ENCODE measurements around the gene KAT7. TPM values are rescaled to one million over a fixed set of nuclear protein-coding genes. Genes with fewer than 3 reads are reported as not detected.
A peak's percentile ranks its signal among the peaks of the same experiment; 100 is the strongest.

The KAT7 gene
- 10 to 100 TPM; 75.8 to 98.5 TPM for total RNA-seq

GRCh38 chr17:49788478-49789242, at the start of gene KAT7:
KAT7 (plus strand) TSS chr17:49788681; CDS start chr17:49788835, 154 bp downstream.
- Mint-ChIP-seq H3K36me3 (peaks cover 20% of the 10 kb centered on the region), H3K27ac (peak within 1 kb of the TSS; percentile 92 to 95), H3K4me1 (ENCODE audit: low read depth in 2 of 2) (peaks cover 38 to 55% of the 10 kb centered on the region in 2 donors), H3K4me3 (peak within 1 kb of the TSS; percentile 91), H3K9me3 (no peaks in the 10 kb centered on the region), H3K27me3 (no peaks in the 10 kb centered on the region)
- ATAC-seq (peak; percentile 97 to 98), DNase-seq (ENCODE audit: low spot score) (peak; percentile 100)

GRCh38 chr17:49739641-49740271, 48.7 kb upstream of the KAT7 start:
- H3K27ac Mint-ChIP-seq: peak overlapping the region; percentile 97 to 100
- peak; percentile 94 to 96 for ATAC-seq
- H3K27me3 Mint-ChIP-seq: no peaks in the 10 kb centered on the region
- H3K4me1 Mint-ChIP-seq (ENCODE audit: low read depth in 2 of 2): peaks cover 70 to 72% of the 10 kb centered on the region in 2 donors
- H3K36me3 Mint-ChIP-seq: no peaks in the 10 kb centered on the region
- peak overlapping the region; percentile 93 for H3K4me3 Mint-ChIP-seq
- no peaks in the 10 kb centered on the region for H3K9me3 Mint-ChIP-seq
- DNase-seq (ENCODE audit: low spot score): peak; percentile 90

GRCh38 chr17:49741009-49741691, 47.3 kb upstream of the KAT7 start:
- H3K27ac Mint-ChIP-seq: peak overlapping the region; percentile 97 to 100
- ATAC-seq (no peak), DNase-seq (ENCODE audit: low spot score) (peak; percentile 47)
- H3K4me3 Mint-ChIP-seq: peak overlapping the region; percentile 93
- peaks cover 5% of the 10 kb centered on the region for H3K9me3 Mint-ChIP-seq
- peaks cover 8% of the 10 kb centered on the region for H3K36me3 Mint-ChIP-seq
- H3K27me3 Mint-ChIP-seq: no peaks in the 10 kb centered on the region
- H3K4me1 Mint-ChIP-seq (ENCODE audit: low read depth in 2 of 2): peaks cover 77 to 84% of the 10 kb centered on the region in 2 donors

DNA sequence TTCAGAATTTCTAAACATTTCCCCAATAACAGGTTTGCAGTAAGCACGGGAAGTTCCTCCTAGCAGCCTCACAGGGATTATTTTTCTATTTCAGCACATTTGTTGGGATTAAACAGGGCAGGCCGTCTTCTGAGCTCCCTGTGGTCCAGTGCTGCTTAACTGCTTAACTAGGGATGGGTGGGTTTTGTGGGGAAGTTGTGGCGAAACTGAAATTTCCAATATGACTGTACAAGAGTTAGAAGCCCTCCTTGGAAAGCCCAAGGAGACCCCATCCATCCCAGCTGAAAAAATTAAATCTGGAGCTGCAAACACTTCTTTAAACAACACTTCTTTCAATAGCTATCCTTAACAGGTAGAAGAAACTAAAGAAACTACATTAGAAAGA, 46.8 kb upstream of the KAT7 start:
- H3K4me1 Mint-ChIP-seq (ENCODE audit: low read depth in 2 of 2): peaks cover 77 to 84% of the 10 kb centered on the region in 2 donors
- peak overlapping the region; percentile 93 for H3K4me3 Mint-ChIP-seq
- peaks cover 8% of the 10 kb centered on the region for H3K36me3 Mint-ChIP-seq
- H3K9me3 Mint-ChIP-seq: peaks cover 5% of the 10 kb centered on the region
- H3K27ac Mint-ChIP-seq: peak overlapping the region; percentile 97 to 100
- no peaks in the 10 kb centered on the region for H3K27me3 Mint-ChIP-seq
- ATAC-seq: no peak
- peak; percentile 60 for DNase-seq (ENCODE audit: low spot score)

DNA sequence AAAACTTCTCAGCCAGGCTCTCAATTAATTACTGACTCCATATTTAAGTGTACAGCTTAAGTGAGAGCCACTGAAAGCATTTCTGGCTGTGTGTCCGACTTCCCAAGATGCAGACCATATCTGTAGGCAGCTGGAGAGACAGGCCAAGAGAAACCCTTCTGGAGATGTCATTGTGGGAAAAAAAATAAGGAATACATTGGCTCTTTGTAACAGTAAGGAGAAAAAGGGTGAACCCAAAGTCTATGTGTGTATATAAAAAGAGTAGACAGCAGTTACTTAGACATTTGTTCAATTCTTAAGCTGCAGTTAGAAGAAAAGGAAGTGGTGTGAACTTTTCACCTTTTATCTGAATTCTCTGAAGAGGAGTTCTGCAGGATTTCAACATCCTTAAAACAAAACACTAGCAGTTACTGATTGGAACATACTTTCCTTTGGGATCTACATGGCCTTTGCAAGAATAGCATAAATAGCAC, 46.3 kb upstream of the KAT7 start:
- peaks cover 8% of the 10 kb centered on the region for H3K36me3 Mint-ChIP-seq

GRCh38 chr17:49745175-49746139, 43.0 kb upstream of the KAT7 start:
- peak overlapping the region; percentile 95 to 96 for H3K27ac Mint-ChIP-seq
- peaks cover 5% of the 10 kb centered on the region for H3K9me3 Mint-ChIP-seq
- peaks cover 8% of the 10 kb centered on the region for H3K36me3 Mint-ChIP-seq
- DNase-seq (ENCODE audit: low spot score) (no peak), ATAC-seq (no peak)
- H3K27me3 Mint-ChIP-seq: no peaks in the 10 kb centered on the region
- peak overlapping the region; percentile 81 for H3K4me3 Mint-ChIP-seq
- H3K4me1 Mint-ChIP-seq (ENCODE audit: low read depth in 2 of 2): peaks cover 80 to 82% of the 10 kb centered on the region in 2 donors

More for the DNA sequence above, 46.3 kb upstream of the KAT7 start:
- peaks cover 5% of the 10 kb centered on the region for H3K9me3 Mint-ChIP-seq
- no peak for DNase-seq (ENCODE audit: low spot score)
- peak overlapping the region; percentile 93 for H3K4me3 Mint-ChIP-seq
- H3K4me1 Mint-ChIP-seq (ENCODE audit: low read depth in 2 of 2): peaks cover 78 to 84% of the 10 kb centered on the region in 2 donors
- no peaks in the 10 kb centered on the region for H3K27me3 Mint-ChIP-seq
- ATAC-seq: no peak
- H3K27ac Mint-ChIP-seq: peak overlapping the region; percentile 97 to 100

DNA sequence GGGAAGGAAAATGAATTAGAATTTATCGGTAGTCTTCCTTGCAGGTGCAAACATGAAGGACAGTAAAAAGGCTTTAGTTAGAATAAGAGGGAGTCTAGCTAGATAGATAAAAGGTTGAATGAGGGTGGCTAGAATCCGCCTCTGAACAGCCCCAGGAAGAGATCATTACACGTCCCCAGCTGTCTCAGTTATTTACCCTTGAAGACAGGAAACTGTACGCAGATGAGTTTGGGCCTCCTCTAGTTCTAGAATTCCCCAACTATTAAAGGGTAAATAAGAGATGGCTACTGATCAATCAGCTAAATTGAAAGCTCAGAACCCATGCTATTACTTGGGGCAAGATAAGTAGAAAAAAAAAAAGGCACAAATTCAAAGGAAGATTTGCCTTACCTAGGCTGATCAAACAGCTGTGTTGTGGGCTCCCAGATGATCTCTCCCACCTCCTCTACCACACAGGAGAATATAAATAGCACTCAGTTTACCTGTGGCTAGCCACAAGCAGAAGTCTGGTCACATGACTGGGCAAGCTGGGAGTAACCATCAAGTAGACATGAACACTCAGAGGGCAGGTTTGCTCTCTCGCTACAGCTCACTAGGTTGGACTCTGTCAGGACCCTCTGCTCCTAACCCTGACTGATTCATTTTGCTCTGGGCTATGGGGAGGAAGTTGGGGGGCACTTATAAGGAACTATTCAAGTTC, 41.5 kb upstream of the KAT7 start:
- peaks cover 8% of the 10 kb centered on the region for H3K36me3 Mint-ChIP-seq
- H3K4me1 Mint-ChIP-seq (ENCODE audit: low read depth in 2 of 2): peaks cover 65 to 68% of the 10 kb centered on the region in 2 donors
- H3K4me3 Mint-ChIP-seq: peak overlapping the region; percentile 81
- no peaks in the 10 kb centered on the region for H3K27me3 Mint-ChIP-seq
- ATAC-seq (peak; percentile 52 to 71), DNase-seq (ENCODE audit: low spot score) (peak; percentile 49)
- peak overlapping the region; percentile 95 to 96 for H3K27ac Mint-ChIP-seq
- peaks cover 5% of the 10 kb centered on the region for H3K9me3 Mint-ChIP-seq

DNA sequence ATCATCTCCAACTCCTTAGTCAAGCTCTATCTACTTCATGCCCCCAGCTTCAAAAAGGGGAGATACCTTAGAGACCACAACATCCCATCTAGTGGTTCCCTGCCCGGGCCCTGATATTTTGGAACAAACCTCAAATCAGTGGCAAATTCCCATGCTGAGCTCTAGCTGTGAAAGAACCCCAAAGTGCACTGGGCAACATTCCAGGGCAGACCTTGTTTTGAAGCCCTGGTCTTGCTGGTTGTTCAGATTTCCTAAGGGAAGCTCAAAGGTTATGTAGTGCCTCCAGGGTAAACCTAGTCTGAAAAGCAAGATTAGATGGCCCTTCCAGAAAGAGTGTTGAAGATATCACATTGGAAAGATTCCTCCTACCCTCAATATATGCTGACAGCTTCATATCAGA, 40.8 kb upstream of the KAT7 start:
- no peak for ATAC-seq
- H3K36me3 Mint-ChIP-seq: peaks cover 8% of the 10 kb centered on the region
- peaks cover 64 to 68% of the 10 kb centered on the region in 2 donors for H3K4me1 Mint-ChIP-seq (ENCODE audit: low read depth in 2 of 2)
- H3K4me3 Mint-ChIP-seq: peak overlapping the region; percentile 81
- DNase-seq (ENCODE audit: low spot score): peak; percentile 15
- H3K27ac Mint-ChIP-seq: peak overlapping the region; percentile 95 to 96
- no peaks in the 10 kb centered on the region for H3K27me3 Mint-ChIP-seq
- peaks cover 5% of the 10 kb centered on the region for H3K9me3 Mint-ChIP-seq

- peaks cover 62% of the 10 kb centered on the region in 2 donors for H3K4me1 Mint-ChIP-seq (ENCODE audit: low read depth in 2 of 2)
- ATAC-seq: no peak
- H3K27ac Mint-ChIP-seq: peak overlapping the region; percentile 95 to 96
- no peak for DNase-seq (ENCODE audit: low spot score)
- H3K9me3 Mint-ChIP-seq: peaks cover 5% of the 10 kb centered on the region
- H3K27me3 Mint-ChIP-seq: no peaks in the 10 kb centered on the region
- peak overlapping the region; percentile 81 for H3K4me3 Mint-ChIP-seq
- peaks cover 8% of the 10 kb centered on the region for H3K36me3 Mint-ChIP-seq
Observed at GRCh38 chr17:49748223-49748622, 40.3 kb upstream of the KAT7 start.

DNA sequence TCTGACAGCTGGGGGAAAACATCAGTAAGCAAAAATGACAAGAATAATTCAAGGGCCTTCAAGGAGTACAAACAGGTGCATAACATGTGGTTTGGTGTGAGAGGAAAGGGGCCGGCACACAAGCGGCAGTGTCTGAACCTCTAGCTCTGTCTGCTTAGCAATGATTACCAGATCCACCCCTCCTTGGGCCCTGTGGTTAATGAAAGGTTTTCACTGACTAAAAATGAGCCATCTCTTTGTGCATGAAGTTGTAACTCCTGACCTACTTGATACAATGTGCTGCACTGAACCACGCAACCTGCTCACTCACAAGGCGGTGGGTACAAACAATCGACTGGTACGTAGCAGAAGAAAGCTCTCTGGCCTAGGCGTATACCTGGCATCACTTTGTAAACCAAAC, 39.7 kb upstream of the KAT7 start:
- Mint-ChIP-seq H3K9me3 (peaks cover 5% of the 10 kb centered on the region), H3K4me1 (ENCODE audit: low read depth in 2 of 2) (peaks cover 62 to 64% of the 10 kb centered on the region in 2 donors), H3K27ac (peak overlapping the region; percentile 95 to 96), H3K4me3 (peak overlapping the region; percentile 81), H3K36me3 (peaks cover 8% of the 10 kb centered on the region), H3K27me3 (no peaks in the 10 kb centered on the region)
- DNase-seq (ENCODE audit: low spot score): peak; percentile 72
- ATAC-seq: peak; percentile 89 to 95

- DNase-seq (ENCODE audit: low spot score): no peak
- no peaks in the 10 kb centered on the region for H3K27me3 Mint-ChIP-seq
- H3K27ac Mint-ChIP-seq: peak overlapping the region; percentile 95 to 96
- no peak for ATAC-seq
- H3K36me3 Mint-ChIP-seq: peaks cover 8% of the 10 kb centered on the region
- peak overlapping the region; percentile 24 for H3K4me3 Mint-ChIP-seq
- peaks cover 5% of the 10 kb centered on the region for H3K9me3 Mint-ChIP-seq
- H3K4me1 Mint-ChIP-seq (ENCODE audit: low read depth in 2 of 2): peaks cover 62 to 70% of the 10 kb centered on the region in 2 donors
Observed at GRCh38 chr17:49749730-49750129, 38.8 kb upstream of the KAT7 start.

DNA sequence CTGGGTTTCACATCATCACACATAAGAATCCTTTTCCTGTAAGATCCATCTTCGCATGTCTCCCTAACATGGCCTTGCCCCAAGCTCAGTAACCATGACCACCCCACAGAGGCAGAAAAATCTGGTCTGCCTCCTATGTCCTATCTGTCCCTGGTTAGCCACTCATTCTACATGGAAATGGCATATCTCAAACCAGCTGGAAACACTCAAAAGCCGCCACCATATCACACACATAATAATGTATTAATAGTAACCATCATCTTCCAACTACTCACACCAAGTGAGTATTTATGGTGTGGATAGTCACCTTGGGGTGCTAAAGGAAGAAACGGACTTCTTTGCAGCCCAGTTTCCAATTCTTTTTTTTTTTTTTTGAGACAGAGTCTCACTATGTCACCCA, 36.0 kb upstream of the KAT7 start:
- ATAC-seq: no peak
- H3K27me3 Mint-ChIP-seq: no peaks in the 10 kb centered on the region

More for the DNA sequence above, 36.0 kb upstream of the KAT7 start:
- no peak for DNase-seq (ENCODE audit: low spot score)
- Mint-ChIP-seq H3K4me3 (no peak overlapping the region), H3K4me1 (ENCODE audit: low read depth in 2 of 2) (peaks cover 57 to 66% of the 10 kb centered on the region in 2 donors), H3K9me3 (no peaks in the 10 kb centered on the region), H3K27ac (peak overlapping the region; percentile 50 to 91), H3K36me3 (no peaks in the 10 kb centered on the region)
